ENCODE results near the gene C3orf70. TPM values are rescaled to one million over a fixed set of nuclear protein-coding genes. Genes with fewer than 3 reads are reported as not detected.
A peak's percentile ranks its signal among the peaks of the same experiment; 100 is the strongest.

The C3orf70 gene
- polyA plus RNA-seq, 4 donors: 0.67 to 5.1 (median 2.9) TPM

DNA sequence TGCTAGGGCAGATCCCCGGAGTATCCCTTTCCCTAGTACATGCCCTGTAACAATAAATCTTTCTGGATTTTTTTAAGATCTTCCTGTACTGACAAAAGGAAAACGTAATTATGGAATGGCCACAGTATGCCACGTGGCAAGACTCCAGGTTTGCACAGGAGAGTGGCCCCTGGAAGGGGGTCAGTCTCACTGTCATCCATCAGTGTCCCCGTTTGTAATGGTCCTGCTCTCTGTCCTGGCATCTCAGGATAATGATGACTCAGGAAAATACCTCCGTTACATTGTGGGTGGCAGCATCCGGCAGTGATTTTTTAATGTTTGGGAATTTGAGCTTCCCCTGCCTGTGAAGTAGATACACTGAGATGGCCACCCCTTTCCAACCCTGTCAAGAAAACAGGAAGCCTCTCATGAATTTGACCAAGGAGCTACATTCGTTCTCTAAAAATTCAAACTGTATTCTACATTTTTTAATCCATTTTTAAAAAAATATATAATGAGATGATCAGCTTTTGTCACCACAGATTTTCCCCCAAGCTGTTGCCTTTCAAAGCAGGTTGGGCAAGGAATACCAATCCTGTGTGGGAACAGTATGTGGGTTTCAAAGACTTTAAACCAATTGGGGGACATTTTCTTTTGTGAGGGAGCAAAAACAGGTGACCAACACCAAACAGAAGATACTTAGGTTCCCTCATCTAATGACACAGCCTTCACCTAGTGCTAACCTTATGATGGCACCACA lies 110.4 kb downstream of the C3orf70 start:
- no peak for FAIRE-seq

DNA sequence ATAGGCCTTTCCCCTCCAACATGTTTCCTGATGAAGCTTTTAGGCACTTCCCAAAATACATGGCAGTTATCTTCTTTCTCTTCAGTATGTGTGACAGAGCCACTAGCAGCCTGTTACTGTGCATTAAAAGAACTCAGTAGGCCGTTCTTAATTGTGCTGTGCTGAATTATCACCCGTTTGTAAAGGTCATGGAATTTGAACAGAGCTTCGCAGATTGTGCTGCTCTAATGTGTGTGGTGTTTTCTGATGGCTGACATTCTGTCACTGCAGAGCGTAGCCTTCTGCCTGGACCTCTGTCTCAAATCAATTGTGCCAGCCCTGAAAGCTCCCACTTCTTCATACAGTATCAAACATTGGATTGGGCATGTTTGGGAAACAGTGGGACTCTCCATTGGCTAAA lies 111.3 kb downstream of the C3orf70 start:
- 84 to 94% (median 91%) methylated on average over 4 of the region's 4 CpGs for WGBS, 3 donors
- Histone ChIP-seq H3K27me3 (ENCODE audit: control insufficient read depth in 3 of 3, insufficient read depth in 3 of 3, low read length in 3 of 3) (no peaks in the 10 kb centered on the region), H3K9me3 (ENCODE audit: control insufficient read depth in 2 of 2, insufficient read depth in 1 of 2, low read depth in 1 of 2, low read length in 1 of 2) (peaks cover 0 to 7% of the 10 kb centered on the region in 2 donors), H3K4me3 (ENCODE audit: low read depth in 1 of 3, low read length in 3 of 3) (no peak overlapping the region), H3K36me3 (ENCODE audit: control insufficient read depth in 3 of 3, insufficient read depth in 2 of 3, low read depth in 1 of 3, low read length in 3 of 3) (peaks cover 0 to 4% (median 0%) of the 10 kb centered on the region in 3 donors), H3K4me1 (ENCODE audit: control insufficient read depth in 3 of 3, insufficient read depth in 2 of 3, low read depth in 1 of 3, low read length in 2 of 3) (peaks cover 1 to 18% (median 4%) of the 10 kb centered on the region in 3 donors), H3K27ac (ENCODE audit: low read depth in 1 of 3, low read length in 2 of 3) (no peak overlapping the region)
- DNase-seq: no peak
- no peak for FAIRE-seq

More for the DNA sequence above, 110.4 kb downstream of the C3orf70 start:
- H3K9me3 ChIP-seq (ENCODE audit: control insufficient read depth in 2 of 2, insufficient read depth in 1 of 2, low read depth in 1 of 2, low read length in 1 of 2): peaks cover 0 to 7% of the 10 kb centered on the region in 2 donors
- no peak overlapping the region for H3K4me3 ChIP-seq (ENCODE audit: low read depth in 1 of 3, low read length in 3 of 3)
- peaks cover 1 to 28% (median 11%) of the 10 kb centered on the region in 3 donors for H3K4me1 ChIP-seq (ENCODE audit: control insufficient read depth in 3 of 3, insufficient read depth in 2 of 3, low read depth in 1 of 3, low read length in 2 of 3)
- H3K36me3 ChIP-seq (ENCODE audit: control insufficient read depth in 3 of 3, insufficient read depth in 2 of 3, low read depth in 1 of 3, low read length in 3 of 3): peaks cover 0 to 4% (median 0%) of the 10 kb centered on the region in 3 donors
- DNase-seq: no peak
- WGBS, 3 donors: 82 to 95% (median 93%) methylated on average over 7 of the region's 7 CpGs
- H3K27ac ChIP-seq (ENCODE audit: low read depth in 1 of 3, low read length in 2 of 3): no peak overlapping the region
- no peaks in the 10 kb centered on the region for H3K27me3 ChIP-seq (ENCODE audit: control insufficient read depth in 3 of 3, insufficient read depth in 3 of 3, low read length in 3 of 3)

DNA sequence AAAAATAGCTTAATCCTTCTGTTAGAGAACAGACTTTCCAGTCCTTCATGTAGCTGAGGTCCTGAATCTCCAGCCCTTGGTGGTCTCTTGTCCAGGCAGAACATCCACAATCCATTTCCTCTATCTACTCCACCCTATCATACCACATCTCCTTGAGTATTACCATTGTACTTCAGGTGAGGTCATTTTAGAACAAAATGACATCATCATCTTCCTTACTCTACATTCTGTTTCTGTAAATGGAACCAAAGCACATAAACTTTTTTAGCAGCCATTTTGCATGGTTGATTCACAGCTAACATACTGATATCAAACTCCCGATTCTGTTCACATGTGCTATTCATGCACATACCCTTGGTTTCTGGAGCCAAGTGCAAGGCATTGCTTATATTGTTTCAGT lies 112.4 kb downstream of the C3orf70 start:
- Histone ChIP-seq H3K4me3 (ENCODE audit: low read depth in 1 of 3, low read length in 3 of 3) (no peak overlapping the region), H3K27ac (ENCODE audit: low read depth in 1 of 3, low read length in 2 of 3) (no peak overlapping the region), H3K36me3 (ENCODE audit: control insufficient read depth in 3 of 3, insufficient read depth in 2 of 3, low read depth in 1 of 3, low read length in 3 of 3) (peaks cover 0 to 4% (median 0%) of the 10 kb centered on the region in 3 donors), H3K9me3 (ENCODE audit: control insufficient read depth in 2 of 2, insufficient read depth in 1 of 2, low read depth in 1 of 2, low read length in 1 of 2) (peaks cover 0 to 7% of the 10 kb centered on the region in 2 donors), H3K4me1 (ENCODE audit: control insufficient read depth in 3 of 3, insufficient read depth in 2 of 3, low read depth in 1 of 3, low read length in 2 of 3) (peaks cover 1 to 12% (median 4%) of the 10 kb centered on the region in 3 donors), H3K27me3 (ENCODE audit: control insufficient read depth in 3 of 3, insufficient read depth in 3 of 3, low read length in 3 of 3) (no peaks in the 10 kb centered on the region)
- 93 to 100% (median 97%) methylated on average over 1 of the region's 1 CpG for WGBS, 3 donors
- FAIRE-seq (no peak), DNase-seq (no peak)

DNA sequence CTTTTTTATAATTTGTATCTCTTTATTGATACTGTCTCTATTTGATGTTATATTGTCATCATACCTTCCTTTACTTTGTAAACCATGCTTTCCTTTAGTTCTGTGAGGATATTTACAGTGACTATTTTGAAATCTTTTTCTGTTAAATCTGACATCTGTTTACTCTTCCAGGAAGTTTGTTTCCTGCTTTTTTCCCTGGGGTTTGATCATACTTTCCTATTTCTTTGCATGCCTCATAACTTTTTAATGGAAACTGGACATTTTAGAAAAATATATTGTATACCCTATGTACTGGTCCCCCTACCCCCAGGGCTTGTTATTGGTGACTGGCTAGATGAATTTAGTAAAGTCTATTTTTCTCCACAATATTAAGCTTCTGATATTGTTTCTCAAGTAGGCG lies 115.1 kb downstream of the C3orf70 start:
- FAIRE-seq (no peak), DNase-seq (no peak)
- Histone ChIP-seq H3K9me3 (ENCODE audit: control insufficient read depth in 2 of 2, insufficient read depth in 1 of 2, low read depth in 1 of 2, low read length in 1 of 2) (peaks cover 0 to 7% of the 10 kb centered on the region in 2 donors), H3K27ac (ENCODE audit: low read depth in 1 of 3, low read length in 2 of 3) (no peak overlapping the region), H3K4me3 (ENCODE audit: low read depth in 1 of 3, low read length in 3 of 3) (no peak overlapping the region), H3K27me3 (ENCODE audit: control insufficient read depth in 3 of 3, insufficient read depth in 3 of 3, low read length in 3 of 3) (no peaks in the 10 kb centered on the region), H3K4me1 (ENCODE audit: control insufficient read depth in 3 of 3, insufficient read depth in 2 of 3, low read depth in 1 of 3, low read length in 2 of 3) (no peaks in the 10 kb centered on the region), H3K36me3 (ENCODE audit: control insufficient read depth in 3 of 3, insufficient read depth in 2 of 3, low read depth in 1 of 3, low read length in 3 of 3) (peaks cover 0 to 2% (median 0%) of the 10 kb centered on the region in 3 donors)
- 95 to 98% (median 96%) methylated on average over 1 of the region's 1 CpG for WGBS, 3 donors

DNA sequence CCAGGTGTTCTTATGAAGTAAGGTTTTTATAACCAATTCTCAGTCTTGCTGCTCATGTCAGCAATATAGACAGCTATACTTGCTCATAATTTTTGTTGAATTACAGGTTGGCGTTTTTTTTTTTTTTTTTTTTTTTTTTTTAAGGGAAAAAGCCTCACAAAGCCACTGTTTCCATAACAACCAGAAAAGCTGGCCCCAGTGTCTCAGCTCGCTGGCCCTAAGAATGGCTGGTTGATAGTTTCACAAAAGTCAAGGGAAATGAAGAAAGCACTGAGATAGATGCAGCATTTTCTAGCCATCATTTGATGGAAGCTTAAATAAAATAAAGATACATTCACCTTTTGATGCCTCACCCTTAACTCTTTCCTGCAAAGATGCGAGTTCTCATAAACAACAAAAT lies 121.9 kb downstream of the C3orf70 start:
- no peaks in the 10 kb centered on the region for H3K4me1 ChIP-seq (ENCODE audit: control insufficient read depth in 3 of 3, insufficient read depth in 2 of 3, low read depth in 1 of 3, low read length in 2 of 3)
- H3K27me3 ChIP-seq (ENCODE audit: control insufficient read depth in 3 of 3, insufficient read depth in 3 of 3, low read length in 3 of 3): no peaks in the 10 kb centered on the region
- H3K36me3 ChIP-seq (ENCODE audit: control insufficient read depth in 3 of 3, insufficient read depth in 2 of 3, low read depth in 1 of 3, low read length in 3 of 3): peaks cover 0 to 4% (median 0%) of the 10 kb centered on the region in 3 donors
- no peak for FAIRE-seq
- H3K27ac ChIP-seq (ENCODE audit: low read depth in 1 of 3, low read length in 2 of 3): no peak overlapping the region
- H3K9me3 ChIP-seq (ENCODE audit: control insufficient read depth in 2 of 2, insufficient read depth in 1 of 2, low read depth in 1 of 2, low read length in 1 of 2): no peaks in the 10 kb centered on the region
- WGBS, 3 donors: 89 to 92% (median 90%) methylated on average over 3 of the region's 3 CpGs
- no peak overlapping the region for H3K4me3 ChIP-seq (ENCODE audit: low read depth in 1 of 3, low read length in 3 of 3)
- DNase-seq: no peak

DNA sequence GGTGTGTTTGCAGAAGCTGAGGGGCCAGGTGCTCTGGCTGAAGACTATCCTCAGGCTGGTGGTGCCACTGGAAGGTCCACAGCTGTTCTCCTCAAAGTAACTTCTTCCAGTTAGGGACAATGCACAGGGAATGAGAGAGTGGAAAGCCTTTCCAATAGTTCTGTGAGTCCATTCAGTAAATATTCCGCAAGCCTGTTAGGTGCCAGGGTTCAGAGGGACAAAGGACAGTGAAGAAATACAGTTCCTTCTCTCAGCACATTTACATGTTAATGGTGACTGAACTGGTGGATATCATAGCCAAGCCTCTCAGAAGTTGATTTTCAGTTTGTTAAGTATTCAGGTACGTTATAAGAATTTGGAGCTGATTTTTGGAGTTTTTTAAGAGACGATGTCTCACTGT lies 122.5 kb downstream of the C3orf70 start:
- Histone ChIP-seq H3K27me3 (ENCODE audit: control insufficient read depth in 3 of 3, insufficient read depth in 3 of 3, low read length in 3 of 3) (no peaks in the 10 kb centered on the region), H3K4me3 (ENCODE audit: low read depth in 1 of 3, low read length in 3 of 3) (no peak overlapping the region), H3K27ac (ENCODE audit: low read depth in 1 of 3, low read length in 2 of 3) (no peak overlapping the region), H3K36me3 (ENCODE audit: control insufficient read depth in 3 of 3, insufficient read depth in 2 of 3, low read depth in 1 of 3, low read length in 3 of 3) (peaks cover 0 to 6% (median 0%) of the 10 kb centered on the region in 3 donors), H3K4me1 (ENCODE audit: control insufficient read depth in 3 of 3, insufficient read depth in 2 of 3, low read depth in 1 of 3, low read length in 2 of 3) (no peaks in the 10 kb centered on the region), H3K9me3 (ENCODE audit: control insufficient read depth in 2 of 2, insufficient read depth in 1 of 2, low read depth in 1 of 2, low read length in 1 of 2) (no peaks in the 10 kb centered on the region)
- peak in 1 of 2 donors; percentile 39 for DNase-seq
- 98 to 99% (median 99%) methylated on average over 3 of the region's 3 CpGs for WGBS, 3 donors
- no peak for FAIRE-seq

DNA sequence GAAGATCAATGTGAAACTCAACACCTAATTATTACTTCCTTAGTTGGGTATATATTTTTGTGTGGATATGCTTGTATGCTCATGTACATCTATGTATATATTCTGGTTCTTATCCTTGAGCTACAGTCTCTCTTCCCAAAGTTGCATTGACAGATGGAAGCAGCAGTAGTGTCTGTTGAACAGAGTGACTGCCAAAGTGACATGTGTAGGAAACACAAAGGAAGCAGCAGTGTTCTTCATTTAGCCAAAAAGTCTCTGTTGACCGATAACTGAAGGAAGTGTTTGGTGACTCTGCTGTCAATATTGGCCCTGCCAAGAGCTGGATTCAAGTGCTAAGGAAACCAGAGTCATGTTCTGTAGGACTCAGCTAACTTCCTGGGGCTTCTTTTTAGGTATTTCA lies 123.8 kb downstream of the C3orf70 start:
- Histone ChIP-seq H3K4me1 (ENCODE audit: control insufficient read depth in 3 of 3, insufficient read depth in 2 of 3, low read depth in 1 of 3, low read length in 2 of 3) (no peaks in the 10 kb centered on the region), H3K27ac (ENCODE audit: low read depth in 1 of 3, low read length in 2 of 3) (no peak overlapping the region), H3K36me3 (ENCODE audit: control insufficient read depth in 3 of 3, insufficient read depth in 2 of 3, low read depth in 1 of 3, low read length in 3 of 3) (peaks cover 0 to 8% (median 0%) of the 10 kb centered on the region in 3 donors), H3K9me3 (ENCODE audit: control insufficient read depth in 2 of 2, insufficient read depth in 1 of 2, low read depth in 1 of 2, low read length in 1 of 2) (no peaks in the 10 kb centered on the region), H3K27me3 (ENCODE audit: control insufficient read depth in 3 of 3, insufficient read depth in 3 of 3, low read length in 3 of 3) (no peaks in the 10 kb centered on the region), H3K4me3 (ENCODE audit: low read depth in 1 of 3, low read length in 3 of 3) (no peak overlapping the region)
- DNase-seq (no peak), FAIRE-seq (no peak)
- 74 to 95% (median 89%) methylated on average over 1 of the region's 1 CpG for WGBS, 3 donors

DNA sequence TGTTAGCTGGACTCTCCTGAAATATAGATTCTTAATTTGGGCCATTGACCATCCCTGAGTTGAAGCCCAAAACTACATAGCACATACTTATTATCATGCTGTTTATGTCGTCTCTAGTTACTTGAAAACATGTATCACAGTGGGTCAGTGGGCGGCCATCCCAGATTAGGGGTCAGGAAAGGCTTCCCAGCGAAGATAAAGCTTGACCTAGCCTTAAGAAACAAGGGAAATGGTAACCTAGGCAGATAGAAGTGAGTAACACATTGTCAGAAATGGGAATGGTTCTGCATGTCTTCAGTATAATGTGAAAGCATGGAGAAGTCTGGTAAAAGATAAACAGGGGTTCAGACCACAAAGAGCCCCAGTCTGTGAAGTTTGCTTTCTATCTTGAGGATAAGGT lies 124.7 kb downstream of the C3orf70 start:
- Histone ChIP-seq H3K4me1 (ENCODE audit: control insufficient read depth in 3 of 3, insufficient read depth in 2 of 3, low read depth in 1 of 3, low read length in 2 of 3) (no peaks in the 10 kb centered on the region), H3K9me3 (ENCODE audit: control insufficient read depth in 2 of 2, insufficient read depth in 1 of 2, low read depth in 1 of 2, low read length in 1 of 2) (no peaks in the 10 kb centered on the region), H3K27me3 (ENCODE audit: control insufficient read depth in 3 of 3, insufficient read depth in 3 of 3, low read length in 3 of 3) (no peaks in the 10 kb centered on the region), H3K4me3 (ENCODE audit: low read depth in 1 of 3, low read length in 3 of 3) (no peak overlapping the region), H3K27ac (ENCODE audit: low read depth in 1 of 3, low read length in 2 of 3) (no peak overlapping the region), H3K36me3 (ENCODE audit: control insufficient read depth in 3 of 3, insufficient read depth in 2 of 3, low read depth in 1 of 3, low read length in 3 of 3) (peaks cover 0 to 8% (median 2%) of the 10 kb centered on the region in 3 donors)
- 93 to 97% (median 94%) methylated on average over 3 of the region's 3 CpGs for WGBS, 3 donors
- FAIRE-seq (no peak), DNase-seq (no peak)

All from small intestine (tissue), 7 donors.